Measurements from ENCODE around the gene GMEB2.
"Not testable (repeated sequence)": the region's sequence is repeated elsewhere in the genome, so short reads cannot be mapped to it uniquely, and the experiment has no call there.

The GMEB2 gene

DNA sequence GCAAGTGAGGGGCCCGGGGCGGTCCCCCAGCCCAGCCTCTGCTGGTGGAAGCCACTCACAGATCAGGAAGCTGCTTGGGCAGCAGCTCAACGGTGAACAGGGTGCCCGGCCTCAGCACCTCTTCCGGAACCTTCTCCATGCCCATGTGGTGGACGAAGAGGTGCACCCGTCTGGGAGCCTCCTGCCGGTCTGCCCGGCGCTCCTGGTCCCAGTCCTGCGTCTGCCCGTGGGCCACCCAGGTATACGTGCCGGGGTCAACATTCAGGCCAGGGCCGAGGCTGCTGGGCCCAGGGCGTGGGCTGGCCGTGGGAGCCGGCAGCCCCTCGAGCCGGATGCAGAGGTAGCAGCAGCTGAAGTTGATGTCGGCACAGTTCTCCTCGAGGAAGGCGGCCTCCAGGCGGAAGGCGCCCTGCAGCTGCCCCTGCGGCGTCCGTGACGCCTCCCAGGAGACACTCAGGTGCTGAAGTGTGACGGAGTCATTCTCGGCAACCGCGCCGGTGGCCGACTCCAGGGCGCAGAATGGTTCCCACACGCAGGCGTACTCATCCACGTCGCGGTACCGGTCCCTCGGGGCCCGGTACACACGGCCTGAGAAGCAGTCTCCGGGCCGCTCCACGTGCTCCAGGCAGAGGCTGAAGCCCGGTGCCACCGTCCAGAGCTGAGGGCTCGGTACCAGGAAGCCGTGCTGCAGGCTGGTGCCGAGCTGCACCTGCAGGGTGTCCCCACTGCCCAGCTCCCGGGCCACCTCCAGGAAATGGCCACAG lies 64.3 kb downstream of the GMEB2 start:
- POLR2A ChIA-PET: interaction anchor here (0.8 kb wide), 1 partner anchor 19 kb away, joined by 3 read pairs; no protein-coding TSS in a partner anchor
- H3K4me3 ChIP-seq (ENCODE audit: control insufficient read depth in 1 of 7, extremely low read depth in 1 of 7, insufficient read depth in 4 of 7, low read depth in 2 of 7, low read length in 6 of 7): no peak overlapping the region
- H3K4me1 ChIP-seq (ENCODE audit: control extremely low read depth in 1 of 4, control insufficient read depth in 4 of 4, insufficient read depth in 4 of 4, low read length in 3 of 4): peaks cover 0 to 11% (median 9%) of the 10 kb centered on the region in 4 experiments
- DNase-seq: no peak
- peaks cover 0 to 13% (median 0%) of the 10 kb centered on the region in 4 experiments for H3K36me3 ChIP-seq (ENCODE audit: control insufficient read depth in 4 of 4, insufficient read depth in 4 of 4, low read length in 3 of 4)
- WGBS (ENCODE audit: insufficient coverage): 98% methylated on average over 48 of the region's 54 CpGs
- no peaks in the 10 kb centered on the region for H3K9me3 ChIP-seq (ENCODE audit: control extremely low read depth in 1 of 5, control insufficient read depth in 4 of 5, insufficient read depth in 2 of 5, low read depth in 1 of 5, low read length in 4 of 5)
- H3K27ac ChIP-seq (ENCODE audit: insufficient read depth in 1 of 2, low read depth in 1 of 2, low read length in 2 of 2, poor library complexity in 1 of 2, severe bottlenecking in 2 of 2): no peak overlapping the region
- CTCF ChIA-PET: interaction anchor here (0.9 to 1.7 kb wide), 4 partner anchors 8 to 18 kb away, joined by 3 to 4 read pairs (median 4); no protein-coding TSS in a partner anchor
- peaks cover 0 to 16% (median 0%) of the 10 kb centered on the region in 5 experiments for H3K27me3 ChIP-seq (replicated peaks in 2 of 5; ENCODE audit: control insufficient read depth in 4 of 5, insufficient read depth in 5 of 5, low read length in 4 of 5)

DNA sequence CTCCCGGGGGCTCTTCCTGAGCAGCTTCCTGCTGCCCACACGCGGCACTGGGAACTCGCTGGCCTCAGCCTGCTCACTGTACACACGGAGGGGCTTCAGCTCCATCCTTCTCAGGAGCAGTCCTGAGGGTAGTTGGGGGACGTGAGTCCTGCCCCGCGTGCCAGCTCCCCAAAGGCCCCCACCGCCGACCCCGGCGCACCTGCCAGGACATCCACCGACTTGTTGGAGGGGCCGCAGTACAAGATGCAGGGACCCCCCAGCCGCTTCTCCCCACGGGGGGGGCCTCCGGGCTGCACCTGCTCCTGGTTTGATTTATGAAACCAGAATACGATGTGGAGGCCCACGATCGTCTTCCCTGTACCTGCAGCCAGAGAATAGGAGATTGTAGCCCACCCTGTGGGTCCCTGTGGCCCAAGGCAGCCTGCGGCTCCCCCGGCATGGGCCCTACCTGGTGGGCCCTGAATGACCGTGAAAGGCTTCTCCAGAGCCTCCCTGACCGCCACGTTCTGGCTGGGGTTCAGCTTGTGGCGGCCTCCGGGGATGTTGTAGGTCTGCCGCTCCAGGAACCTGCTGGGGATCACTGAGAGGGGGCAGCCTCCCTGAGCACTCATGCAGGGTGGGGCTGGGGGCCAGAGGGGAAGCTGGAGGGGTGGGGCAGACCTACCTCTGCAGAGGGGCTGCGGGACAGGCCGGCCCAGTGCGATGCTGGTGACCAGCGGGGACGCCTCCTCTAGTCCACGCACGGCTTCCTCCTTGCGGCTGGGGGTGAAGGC lies 65.1 kb downstream of the GMEB2 start:
- no peak overlapping the region for H3K27ac ChIP-seq (ENCODE audit: insufficient read depth in 1 of 2, low read depth in 1 of 2, low read length in 2 of 2, poor library complexity in 1 of 2, severe bottlenecking in 2 of 2)
- ChIA-PET POLR2A (no interaction called here), CTCF (interaction anchor here (0.9 to 1.7 kb wide), 4 partner anchors 11 to 19 kb away, joined by 3 to 4 read pairs (median 4); no protein-coding TSS in a partner anchor)
- H3K27me3 ChIP-seq (replicated peaks in 2 of 5; ENCODE audit: control insufficient read depth in 4 of 5, insufficient read depth in 5 of 5, low read length in 4 of 5): peaks cover 0 to 16% (median 0%) of the 10 kb centered on the region in 5 experiments
- H3K4me3 ChIP-seq (ENCODE audit: control insufficient read depth in 1 of 7, extremely low read depth in 1 of 7, insufficient read depth in 4 of 7, low read depth in 2 of 7, low read length in 6 of 7): no peak overlapping the region
- peaks cover 0 to 13% (median 0%) of the 10 kb centered on the region in 4 experiments for H3K36me3 ChIP-seq (ENCODE audit: control insufficient read depth in 4 of 4, insufficient read depth in 4 of 4, low read length in 3 of 4)
- WGBS (ENCODE audit: insufficient coverage): 93% methylated on average over 34 of the region's 36 CpGs
- peaks cover 0 to 2% (median under 1%) of the 10 kb centered on the region in 4 experiments for H3K4me1 ChIP-seq (ENCODE audit: control extremely low read depth in 1 of 4, control insufficient read depth in 4 of 4, insufficient read depth in 4 of 4, low read length in 3 of 4)
- DNase-seq: no peak
- H3K9me3 ChIP-seq (ENCODE audit: control extremely low read depth in 1 of 5, control insufficient read depth in 4 of 5, insufficient read depth in 2 of 5, low read depth in 1 of 5, low read length in 4 of 5): no peaks in the 10 kb centered on the region

DNA sequence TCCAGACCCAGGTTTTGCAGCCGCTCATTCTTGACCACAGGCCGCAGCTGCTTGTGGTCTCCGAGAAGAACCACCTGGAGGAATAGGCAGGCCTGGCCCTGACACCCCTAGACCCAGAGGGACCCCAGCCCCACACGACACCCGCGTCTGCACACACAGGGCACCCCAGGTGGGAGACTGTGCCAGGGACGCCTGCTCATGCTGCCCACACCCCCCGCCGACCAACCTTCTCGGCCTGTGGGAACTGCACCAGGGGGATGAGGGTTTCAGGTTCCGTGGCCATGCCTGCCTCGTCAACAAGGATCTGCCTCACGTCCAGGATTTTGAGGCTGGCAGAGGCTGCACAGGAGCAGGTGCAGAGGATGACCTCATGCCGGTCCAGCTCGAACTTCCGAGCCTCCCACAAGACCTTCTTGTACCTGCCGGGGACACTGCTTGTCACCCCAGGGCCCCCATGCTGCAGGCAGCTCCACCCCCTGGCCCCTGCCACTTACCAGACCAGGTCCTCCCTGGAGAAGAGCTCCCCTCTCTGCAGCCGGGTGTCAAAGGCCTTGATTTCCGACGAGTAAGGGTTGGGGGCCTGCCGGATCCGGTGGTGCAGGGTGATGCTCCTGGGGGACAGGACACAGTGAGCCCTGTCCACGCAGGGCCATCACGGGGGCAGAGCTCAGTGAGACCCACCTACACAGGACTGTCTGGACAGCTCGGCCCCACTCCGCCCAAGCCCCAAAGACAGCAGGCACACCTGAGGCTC lies 65.9 kb downstream of the GMEB2 start:
- no peaks in the 10 kb centered on the region for H3K9me3 ChIP-seq (ENCODE audit: control extremely low read depth in 1 of 5, control insufficient read depth in 4 of 5, insufficient read depth in 2 of 5, low read depth in 1 of 5, low read length in 4 of 5)
- ChIA-PET POLR2A (no interaction called here), CTCF (interaction anchor here (0.9 to 1.7 kb wide), 5 partner anchors 8 to 97 kb away, joined by 3 to 4 read pairs (median 3); partner anchors contain the start of gene RTEL1)
- H3K4me1 ChIP-seq (ENCODE audit: control extremely low read depth in 1 of 4, control insufficient read depth in 4 of 4, insufficient read depth in 4 of 4, low read length in 3 of 4): no peaks in the 10 kb centered on the region
- no peak for DNase-seq
- over 99% methylated on average over 22 of the region's 26 CpGs for WGBS (ENCODE audit: insufficient coverage)
- no peak overlapping the region for H3K4me3 ChIP-seq (ENCODE audit: control insufficient read depth in 1 of 7, extremely low read depth in 1 of 7, insufficient read depth in 4 of 7, low read depth in 2 of 7, low read length in 6 of 7)
- peaks cover 0 to 13% (median 0%) of the 10 kb centered on the region in 4 experiments for H3K36me3 ChIP-seq (ENCODE audit: control insufficient read depth in 4 of 4, insufficient read depth in 4 of 4, low read length in 3 of 4)
- H3K27me3 ChIP-seq (replicated peaks in 2 of 5; ENCODE audit: control insufficient read depth in 4 of 5, insufficient read depth in 5 of 5, low read length in 4 of 5): peaks cover 0 to 16% (median 0%) of the 10 kb centered on the region in 5 experiments
- H3K27ac ChIP-seq (ENCODE audit: insufficient read depth in 1 of 2, low read depth in 1 of 2, low read length in 2 of 2, poor library complexity in 1 of 2, severe bottlenecking in 2 of 2): no peak overlapping the region

DNA sequence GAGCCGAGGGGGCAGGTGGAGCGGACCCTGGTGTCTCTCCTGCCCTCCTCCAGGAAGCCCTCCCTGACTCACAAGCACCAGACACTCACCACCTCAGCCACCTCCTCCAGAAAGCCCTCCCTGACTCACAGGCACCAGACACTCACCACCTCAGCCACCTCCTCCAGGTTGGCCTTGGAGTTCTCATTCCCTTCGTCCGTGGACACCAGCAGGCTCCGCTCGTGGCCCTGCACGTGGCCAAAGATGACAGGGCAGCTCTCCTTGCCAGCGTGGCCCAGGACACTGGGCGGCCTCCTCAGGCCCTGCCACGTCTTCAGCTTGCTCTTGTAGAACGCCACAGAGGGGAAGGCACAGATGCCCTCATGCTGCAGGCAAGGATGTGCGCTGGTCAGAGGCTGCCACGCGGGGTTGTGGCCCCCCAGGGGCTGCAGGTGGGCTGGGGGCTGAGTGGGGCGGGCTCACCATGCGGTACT lies 66.5 kb downstream of the GMEB2 start:
- 98% methylated on average over 16 of the region's 16 CpGs for WGBS (ENCODE audit: insufficient coverage)
- Histone ChIP-seq H3K27me3 (replicated peaks in 2 of 5; ENCODE audit: control insufficient read depth in 4 of 5, insufficient read depth in 5 of 5, low read length in 4 of 5) (peaks cover 0 to 12% (median 0%) of the 10 kb centered on the region in 5 experiments), H3K4me3 (ENCODE audit: control insufficient read depth in 1 of 7, extremely low read depth in 1 of 7, insufficient read depth in 4 of 7, low read depth in 2 of 7, low read length in 6 of 7) (no peak overlapping the region), H3K9me3 (ENCODE audit: control extremely low read depth in 1 of 5, control insufficient read depth in 4 of 5, insufficient read depth in 2 of 5, low read depth in 1 of 5, low read length in 4 of 5) (no peaks in the 10 kb centered on the region), H3K36me3 (ENCODE audit: control insufficient read depth in 4 of 4, insufficient read depth in 4 of 4, low read length in 3 of 4) (peaks cover 0 to 13% (median 0%) of the 10 kb centered on the region in 4 experiments), H3K27ac (ENCODE audit: insufficient read depth in 1 of 2, low read depth in 1 of 2, low read length in 2 of 2, poor library complexity in 1 of 2, severe bottlenecking in 2 of 2) (no peak overlapping the region), H3K4me1 (ENCODE audit: control extremely low read depth in 1 of 4, control insufficient read depth in 4 of 4, insufficient read depth in 4 of 4, low read length in 3 of 4) (no peaks in the 10 kb centered on the region)
- DNase-seq: no peak
- ChIA-PET CTCF (interaction anchor here (0.9 to 1.0 kb wide), 2 partner anchors 9 to 98 kb away, joined by 3 read pairs; partner anchors contain the start of gene RTEL1), POLR2A (no interaction called here)

DNA sequence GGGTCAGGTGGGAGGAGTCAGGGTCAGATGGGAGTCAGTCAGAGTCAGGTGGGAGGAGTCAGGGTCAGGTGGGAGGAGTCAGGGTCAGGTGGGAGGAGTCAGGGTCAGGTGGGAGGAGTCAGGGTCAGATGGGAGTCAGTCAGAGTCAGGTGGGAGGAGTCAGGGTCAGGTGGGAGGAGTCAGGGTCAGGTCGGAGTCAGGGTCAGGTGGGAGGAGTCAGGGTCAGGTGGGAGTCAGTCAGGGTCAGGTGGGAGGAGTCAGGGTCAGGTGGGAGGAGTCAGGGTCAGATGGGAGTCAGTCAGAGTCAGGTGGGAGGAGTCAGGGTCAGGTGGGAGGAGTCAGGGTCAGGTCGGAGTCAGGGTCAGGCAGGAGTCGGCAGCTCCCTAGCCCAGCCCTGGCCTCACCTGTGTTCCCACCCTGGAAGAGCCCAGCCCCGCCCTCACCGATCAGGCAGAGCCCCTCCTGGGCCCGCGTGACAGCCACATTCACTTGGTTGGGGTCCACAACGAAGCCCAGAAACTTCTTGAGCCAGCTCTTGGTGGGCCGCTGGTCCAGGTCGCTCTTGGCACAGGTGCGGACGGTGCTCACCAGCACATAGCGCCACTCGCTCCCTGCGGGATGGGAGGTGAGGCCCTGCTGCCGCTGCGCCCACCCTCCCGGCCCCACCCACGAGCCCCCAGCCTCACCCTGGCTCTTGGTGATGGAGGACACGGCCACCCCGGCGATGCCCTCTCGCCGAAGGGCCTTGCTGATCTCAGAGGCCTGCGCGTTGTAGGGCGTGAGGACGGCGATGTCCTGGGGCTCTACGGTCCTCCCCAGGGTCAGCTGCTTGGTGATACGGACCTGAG lies 67.2 kb downstream of the GMEB2 start:
- POLR2A ChIA-PET; H3K4me3 ChIP-seq (ENCODE audit: control insufficient read depth in 1 of 7, extremely low read depth in 1 of 7, insufficient read depth in 4 of 7, low read depth in 2 of 7, low read length in 6 of 7); DNase-seq; H3K9me3 ChIP-seq (ENCODE audit: control extremely low read depth in 1 of 5, control insufficient read depth in 4 of 5, insufficient read depth in 2 of 5, low read depth in 1 of 5, low read length in 4 of 5); H3K27ac ChIP-seq (ENCODE audit: insufficient read depth in 1 of 2, low read depth in 1 of 2, low read length in 2 of 2, poor library complexity in 1 of 2, severe bottlenecking in 2 of 2); H3K4me1 ChIP-seq (ENCODE audit: control extremely low read depth in 1 of 4, control insufficient read depth in 4 of 4, insufficient read depth in 4 of 4, low read length in 3 of 4); CTCF ChIA-PET: not testable (repeated sequence)
- peaks cover 0 to 13% (median 0%) of the 10 kb centered on the region in 5 experiments for H3K27me3 ChIP-seq (replicated peaks in 2 of 5; ENCODE audit: control insufficient read depth in 4 of 5, insufficient read depth in 5 of 5, low read length in 4 of 5)
- peaks cover 0 to 13% (median 0%) of the 10 kb centered on the region in 4 experiments for H3K36me3 ChIP-seq (ENCODE audit: control insufficient read depth in 4 of 4, insufficient read depth in 4 of 4, low read length in 3 of 4)
- 98% methylated on average over 24 of the region's 31 CpGs for WGBS (ENCODE audit: insufficient coverage)

DNA sequence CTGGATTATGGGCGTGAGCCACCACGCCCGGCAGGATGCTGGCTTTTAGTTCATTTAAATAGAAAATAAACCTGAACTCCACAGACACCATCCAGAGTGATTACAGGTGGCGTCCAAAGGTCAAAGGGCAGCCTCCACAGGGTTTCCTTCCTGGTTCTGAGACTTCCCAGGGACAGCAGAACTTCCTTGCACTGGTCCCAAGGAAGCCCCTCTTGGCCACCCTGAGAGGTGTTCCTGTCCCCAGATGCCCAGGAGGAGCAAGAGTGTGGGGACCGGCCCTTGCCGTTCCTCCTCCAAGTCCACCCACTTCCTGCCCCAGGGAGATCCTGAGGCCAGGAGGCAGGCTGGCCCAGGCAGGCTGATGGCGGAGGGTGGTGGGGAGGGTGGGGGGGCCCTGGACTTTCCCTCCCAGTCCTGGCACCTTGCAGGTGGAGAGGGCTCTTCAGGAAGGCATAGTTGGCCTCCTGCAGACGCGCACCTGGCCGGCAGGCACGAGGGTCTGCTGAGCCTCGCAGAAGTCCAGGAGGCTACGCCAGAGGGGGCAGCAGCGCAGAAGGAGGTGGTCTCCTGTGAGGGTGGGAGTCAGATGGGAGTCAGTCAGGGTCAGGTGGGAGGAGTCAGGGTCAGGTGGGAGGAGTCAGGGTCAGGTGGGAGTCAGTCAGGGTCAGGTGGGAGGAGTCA lies 68.0 kb downstream of the GMEB2 start:
- H3K36me3 ChIP-seq (ENCODE audit: control insufficient read depth in 4 of 4, insufficient read depth in 4 of 4, low read length in 3 of 4): peaks cover 0 to 13% (median 0%) of the 10 kb centered on the region in 4 experiments
- peaks cover 0 to 11% (median 2%) of the 10 kb centered on the region in 5 experiments for H3K27me3 ChIP-seq (replicated peaks in 2 of 5; ENCODE audit: control insufficient read depth in 4 of 5, insufficient read depth in 5 of 5, low read length in 4 of 5)
- H3K27ac ChIP-seq (ENCODE audit: insufficient read depth in 1 of 2, low read depth in 1 of 2, low read length in 2 of 2, poor library complexity in 1 of 2, severe bottlenecking in 2 of 2): no peak overlapping the region
- no peak for DNase-seq
- POLR2A ChIA-PET: no interaction called here
- H3K4me3 ChIP-seq (ENCODE audit: control insufficient read depth in 1 of 7, extremely low read depth in 1 of 7, insufficient read depth in 4 of 7, low read depth in 2 of 7, low read length in 6 of 7): no peak overlapping the region
- CTCF ChIA-PET: no interaction called here
- H3K9me3 ChIP-seq (ENCODE audit: control extremely low read depth in 1 of 5, control insufficient read depth in 4 of 5, insufficient read depth in 2 of 5, low read depth in 1 of 5, low read length in 4 of 5): no peaks in the 10 kb centered on the region
- H3K4me1 ChIP-seq (ENCODE audit: control extremely low read depth in 1 of 4, control insufficient read depth in 4 of 4, insufficient read depth in 4 of 4, low read length in 3 of 4): peaks cover 0 to 8% (median 7%) of the 10 kb centered on the region in 4 experiments
- 98% methylated on average over 7 of the region's 14 CpGs for WGBS (ENCODE audit: insufficient coverage)
